ENCODE data around the gene ABI3. TPM values are rescaled to one million over a fixed set of nuclear protein-coding genes. Genes with fewer than 3 reads are reported as not detected.
A peak's percentile ranks its signal among the peaks of the same experiment; 100 is the strongest.

Gene ABI3
- total and polyA plus RNA-seq, 9 of the 15 experiments (the other 6 are each of a cell fraction or from before 2014, with no cell fraction given), result not detected

DNA sequence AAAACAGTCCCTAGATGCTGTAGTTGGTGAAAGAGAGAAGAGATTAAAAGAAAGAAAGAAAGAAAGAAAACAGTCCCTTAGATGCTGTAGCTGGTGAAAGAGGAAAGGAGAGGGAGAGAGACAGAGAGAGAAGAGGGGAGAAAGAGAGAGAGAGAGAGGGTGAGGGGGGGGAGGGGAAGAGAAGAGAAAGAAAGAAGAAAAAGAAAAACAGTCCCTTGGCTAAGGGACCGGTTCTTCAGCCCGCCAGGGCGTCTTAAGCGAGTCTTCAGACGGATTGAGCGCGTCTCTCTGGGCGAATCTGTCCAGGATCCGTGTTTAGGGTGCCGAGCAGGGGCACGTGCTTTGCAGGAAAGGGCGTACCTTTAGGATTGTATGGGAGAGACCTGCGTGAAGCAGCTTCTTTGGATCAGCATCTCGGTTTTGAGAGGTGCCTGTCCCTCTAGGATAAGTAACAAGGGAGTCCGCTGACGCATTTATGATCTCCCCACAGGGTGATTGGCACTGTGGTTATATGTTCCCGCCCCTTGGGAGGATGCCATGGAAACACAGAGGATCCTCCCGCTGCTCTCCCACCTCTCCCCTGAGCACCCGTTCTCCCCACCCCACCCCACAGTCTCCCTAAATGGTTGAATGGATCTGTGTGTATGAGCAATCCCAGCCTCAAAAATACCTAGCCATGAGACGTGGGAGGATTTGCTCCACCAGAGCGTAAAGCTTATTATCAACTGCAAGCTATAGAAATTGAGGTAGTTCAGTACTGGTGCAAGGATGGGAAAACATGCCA, 16.8 kb upstream of the ABI3 start (continued):
- TF ChIP-seq ARID1B (IDR thresholded peaks at IDR 0.05), result no peak; the same call in 1 of the 2 replicates
- TF ChIP-seq, protein P1, sequence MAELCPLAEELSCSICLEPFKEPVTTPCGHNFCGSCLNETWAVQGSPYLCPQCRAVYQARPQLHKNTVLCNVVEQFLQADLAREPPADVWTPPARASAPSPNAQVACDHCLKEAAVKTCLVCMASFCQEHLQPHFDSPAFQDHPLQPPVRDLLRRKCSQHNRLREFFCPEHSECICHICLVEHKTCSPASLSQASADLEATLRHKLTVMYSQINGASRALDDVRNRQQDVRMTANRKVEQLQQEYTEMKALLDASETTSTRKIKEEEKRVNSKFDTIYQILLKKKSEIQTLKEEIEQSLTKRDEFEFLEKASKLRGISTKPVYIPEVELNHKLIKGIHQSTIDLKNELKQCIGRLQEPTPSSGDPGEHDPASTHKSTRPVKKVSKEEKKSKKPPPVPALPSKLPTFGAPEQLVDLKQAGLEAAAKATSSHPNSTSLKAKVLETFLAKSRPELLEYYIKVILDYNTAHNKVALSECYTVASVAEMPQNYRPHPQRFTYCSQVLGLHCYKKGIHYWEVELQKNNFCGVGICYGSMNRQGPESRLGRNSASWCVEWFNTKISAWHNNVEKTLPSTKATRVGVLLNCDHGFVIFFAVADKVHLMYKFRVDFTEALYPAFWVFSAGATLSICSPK (IDR thresholded peaks at IDR 0.05; ENCODE audit: borderline replicate concordance), result peak; percentile 98
- TF ChIP-seq TCFL5 (CRISPR knock-in tag; conservative IDR thresholded peaks at IDR 0.05), result no peak
- TF ChIP-seq, protein P2, sequence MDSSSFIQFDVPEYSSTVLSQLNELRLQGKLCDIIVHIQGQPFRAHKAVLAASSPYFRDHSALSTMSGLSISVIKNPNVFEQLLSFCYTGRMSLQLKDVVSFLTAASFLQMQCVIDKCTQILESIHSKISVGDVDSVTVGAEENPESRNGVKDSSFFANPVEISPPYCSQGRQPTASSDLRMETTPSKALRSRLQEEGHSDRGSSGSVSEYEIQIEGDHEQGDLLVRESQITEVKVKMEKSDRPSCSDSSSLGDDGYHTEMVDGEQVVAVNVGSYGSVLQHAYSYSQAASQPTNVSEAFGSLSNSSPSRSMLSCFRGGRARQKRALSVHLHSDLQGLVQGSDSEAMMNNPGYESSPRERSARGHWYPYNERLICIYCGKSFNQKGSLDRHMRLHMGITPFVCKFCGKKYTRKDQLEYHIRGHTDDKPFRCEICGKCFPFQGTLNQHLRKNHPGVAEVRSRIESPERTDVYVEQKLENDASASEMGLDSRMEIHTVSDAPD (CRISPR knock-in tag; IDR thresholded peaks at IDR 0.05), result no peak
- no peak for TF ChIP-seq C11orf30 (IDR thresholded peaks at IDR 0.05; ENCODE audit: low read depth)
- TF ChIP-seq JUN (IDR thresholded peaks at IDR 0.05; ENCODE audit: borderline replicate concordance, low read depth, low read length), result no peak
- TF ChIP-seq JUN (CRISPR knock-in tag; IDR thresholded peaks at IDR 0.05; ENCODE audit: borderline replicate concordance), result no peak
- TF ChIP-seq, protein P3, sequence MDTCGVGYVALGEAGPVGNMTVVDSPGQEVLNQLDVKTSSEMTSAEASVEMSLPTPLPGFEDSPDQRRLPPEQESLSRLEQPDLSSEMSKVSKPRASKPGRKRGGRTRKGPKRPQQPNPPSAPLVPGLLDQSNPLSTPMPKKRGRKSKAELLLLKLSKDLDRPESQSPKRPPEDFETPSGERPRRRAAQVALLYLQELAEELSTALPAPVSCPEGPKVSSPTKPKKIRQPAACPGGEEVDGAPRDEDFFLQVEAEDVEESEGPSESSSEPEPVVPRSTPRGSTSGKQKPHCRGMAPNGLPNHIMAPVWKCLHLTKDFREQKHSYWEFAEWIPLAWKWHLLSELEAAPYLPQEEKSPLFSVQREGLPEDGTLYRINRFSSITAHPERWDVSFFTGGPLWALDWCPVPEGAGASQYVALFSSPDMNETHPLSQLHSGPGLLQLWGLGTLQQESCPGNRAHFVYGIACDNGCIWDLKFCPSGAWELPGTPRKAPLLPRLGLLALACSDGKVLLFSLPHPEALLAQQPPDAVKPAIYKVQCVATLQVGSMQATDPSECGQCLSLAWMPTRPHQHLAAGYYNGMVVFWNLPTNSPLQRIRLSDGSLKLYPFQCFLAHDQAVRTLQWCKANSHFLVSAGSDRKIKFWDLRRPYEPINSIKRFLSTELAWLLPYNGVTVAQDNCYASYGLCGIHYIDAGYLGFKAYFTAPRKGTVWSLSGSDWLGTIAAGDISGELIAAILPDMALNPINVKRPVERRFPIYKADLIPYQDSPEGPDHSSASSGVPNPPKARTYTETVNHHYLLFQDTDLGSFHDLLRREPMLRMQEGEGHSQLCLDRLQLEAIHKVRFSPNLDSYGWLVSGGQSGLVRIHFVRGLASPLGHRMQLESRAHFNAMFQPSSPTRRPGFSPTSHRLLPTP (IDR thresholded peaks at IDR 0.05; ENCODE audit: borderline replicate concordance, extremely low read depth, insufficient read length), result no peak
- TF ChIP-seq SIRT6 (IDR thresholded peaks at IDR 0.05; ENCODE audit: low read depth, low read length), result no peak
- TF ChIP-seq, protein P4, sequence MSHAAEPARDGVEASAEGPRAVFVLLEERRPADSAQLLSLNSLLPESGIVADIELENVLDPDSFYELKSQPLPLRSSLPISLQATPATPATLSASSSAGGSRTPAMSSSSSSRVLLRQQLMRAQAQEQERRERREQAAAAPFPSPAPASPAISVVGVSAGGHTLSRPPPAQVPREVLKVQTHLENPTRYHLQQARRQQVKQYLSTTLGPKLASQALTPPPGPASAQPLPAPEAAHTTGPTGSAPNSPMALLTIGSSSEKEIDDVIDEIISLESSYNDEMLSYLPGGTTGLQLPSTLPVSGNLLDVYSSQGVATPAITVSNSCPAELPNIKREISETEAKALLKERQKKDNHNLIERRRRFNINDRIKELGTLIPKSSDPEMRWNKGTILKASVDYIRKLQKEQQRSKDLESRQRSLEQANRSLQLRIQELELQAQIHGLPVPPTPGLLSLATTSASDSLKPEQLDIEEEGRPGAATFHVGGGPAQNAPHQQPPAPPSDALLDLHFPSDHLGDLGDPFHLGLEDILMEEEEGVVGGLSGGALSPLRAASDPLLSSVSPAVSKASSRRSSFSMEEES (CRISPR knock-in tag; IDR thresholded peaks at IDR 0.05), result no peak
- TF ChIP-seq CSDE1 (IDR thresholded peaks at IDR 0.05), result peak in 1 of 2 experiments; percentile 81; a peak in 1 of 4 replicates
- no peak for TF ChIP-seq ETS2 (tag; IDR thresholded peaks at IDR 0.05; ENCODE audit: borderline replicate concordance, poor library complexity, severe bottlenecking)

All from K562 (cell line).